Mucosa of stomach (tissue), 1 donor: Measurements from ENCODE around the gene EPHB6.

Experiments used
- H3K27me3 ChIP-seq: one replicate; pipeline ENCODE4 v1.7.0; 2013; ENCODE audit warnings: mild to moderate bottlenecking, low read length; ENCODE audit not compliant: control insufficient read depth, insufficient read depth
- H3K36me3 ChIP-seq: one replicate; pipeline ENCODE4 v1.7.0; 2013; ENCODE audit warnings: low read length; ENCODE audit not compliant: control insufficient read depth, insufficient read depth
- H3K4me1 ChIP-seq: one replicate; pipeline ENCODE4 v1.7.0; 2013; ENCODE audit warnings: mild to moderate bottlenecking, low read length; ENCODE audit not compliant: control insufficient read depth, insufficient read depth
- H3K4me3 ChIP-seq: one replicate; pipeline ENCODE4 v1.7.0; 2013; ENCODE audit warnings: low read length
- H3K9ac ChIP-seq: one replicate; pipeline ENCODE4 v1.7.0; 2013; ENCODE audit warnings: mild to moderate bottlenecking, low read length, moderate library complexity
- H3K9me3 ChIP-seq: one replicate; pipeline ENCODE4 v1.7.0; 2013; ENCODE audit warnings: mild to moderate bottlenecking, low read length, moderate library complexity; ENCODE audit not compliant: control insufficient read depth
- donor health status: Pancreatic carcinoma.

The EPHB6 gene

GRCh38 chr7:142813699-142814098 is 41.2 kb upstream of the EPHB6 start:
- Histone ChIP-seq H3K4me1 (peaks cover 11% of the 10 kb centered on the region), H3K36me3 (no peaks in the 10 kb centered on the region), H3K4me3 (no peak overlapping the region), H3K27me3 (peaks cover 22% of the 10 kb centered on the region), H3K9me3 (no peaks in the 10 kb centered on the region), H3K9ac (no peak overlapping the region)

GRCh38 chr7:142814451-142814850 is 40.4 kb upstream of the EPHB6 start:
- Histone ChIP-seq H3K36me3 (no peaks in the 10 kb centered on the region), H3K4me3 (no peak overlapping the region), H3K9me3 (no peaks in the 10 kb centered on the region), H3K4me1 (peaks cover 11% of the 10 kb centered on the region), H3K27me3 (peaks cover 16% of the 10 kb centered on the region), H3K9ac (no peak overlapping the region)

- Histone ChIP-seq H3K9ac (no peak overlapping the region), H3K9me3 (no peaks in the 10 kb centered on the region), H3K36me3 (no peaks in the 10 kb centered on the region), H3K27me3 (peaks cover 20% of the 10 kb centered on the region), H3K4me3 (no peak overlapping the region), H3K4me1 (peaks cover 11% of the 10 kb centered on the region)
Measured at GRCh38 chr7:142815134-142815533, 39.7 kb upstream of the EPHB6 start.

GRCh38 chr7:142817506-142817905 is 37.4 kb upstream of the EPHB6 start:
- peaks cover 20% of the 10 kb centered on the region for H3K27me3 ChIP-seq
- no peaks in the 10 kb centered on the region for H3K9me3 ChIP-seq
- no peaks in the 10 kb centered on the region for H3K36me3 ChIP-seq
- H3K4me1 ChIP-seq = peaks cover 11% of the 10 kb centered on the region
- no peak overlapping the region for H3K9ac ChIP-seq
- H3K4me3 ChIP-seq = no peak overlapping the region

GRCh38 chr7:142819530-142819929 is 35.3 kb upstream of the EPHB6 start:
- Histone ChIP-seq H3K4me1 (no peaks in the 10 kb centered on the region), H3K9me3 (no peaks in the 10 kb centered on the region), H3K4me3 (no peak overlapping the region), H3K9ac (no peak overlapping the region), H3K36me3 (no peaks in the 10 kb centered on the region), H3K27me3 (peaks cover 15% of the 10 kb centered on the region)

- H3K9me3 ChIP-seq = no peaks in the 10 kb centered on the region
- no peak overlapping the region for H3K9ac ChIP-seq
- peaks cover 5% of the 10 kb centered on the region for H3K27me3 ChIP-seq
- H3K4me3 ChIP-seq = no peak overlapping the region
- H3K36me3 ChIP-seq = no peaks in the 10 kb centered on the region
- H3K4me1 ChIP-seq = no peaks in the 10 kb centered on the region
Measured at GRCh38 chr7:142822714-142823113, 32.2 kb upstream of the EPHB6 start.

GRCh38 chr7:142827951-142828500 is 26.9 kb upstream of the EPHB6 start:
- H3K9ac ChIP-seq = no peak overlapping the region

GRCh38 chr7:142832417-142832816 is 22.5 kb upstream of the EPHB6 start:
- Histone ChIP-seq H3K9me3 (no peaks in the 10 kb centered on the region), H3K9ac (no peak overlapping the region), H3K27me3 (no peaks in the 10 kb centered on the region), H3K4me1 (peaks cover 10% of the 10 kb centered on the region), H3K36me3 (no peaks in the 10 kb centered on the region), H3K4me3 (no peak overlapping the region)

More at GRCh38 chr7:142827951-142828500, 26.9 kb upstream of the EPHB6 start:
- H3K4me1 ChIP-seq = peaks cover 9% of the 10 kb centered on the region
- no peaks in the 10 kb centered on the region for H3K9me3 ChIP-seq
- no peak overlapping the region for H3K4me3 ChIP-seq
- H3K27me3 ChIP-seq = no peaks in the 10 kb centered on the region
- H3K36me3 ChIP-seq = no peaks in the 10 kb centered on the region

GRCh38 chr7:142833174-142834048 is 21.5 kb upstream of the EPHB6 start:
- H3K9me3 ChIP-seq = no peaks in the 10 kb centered on the region
- H3K36me3 ChIP-seq = no peaks in the 10 kb centered on the region
- H3K4me1 ChIP-seq = peaks cover 10% of the 10 kb centered on the region
- H3K27me3 ChIP-seq = no peaks in the 10 kb centered on the region
- H3K9ac ChIP-seq = no peak overlapping the region
- no peak overlapping the region for H3K4me3 ChIP-seq

- H3K4me3 ChIP-seq = no peak overlapping the region
- no peaks in the 10 kb centered on the region for H3K9me3 ChIP-seq
- no peaks in the 10 kb centered on the region for H3K27me3 ChIP-seq
- H3K36me3 ChIP-seq = no peaks in the 10 kb centered on the region
- no peak overlapping the region for H3K9ac ChIP-seq
- H3K4me1 ChIP-seq = peaks cover 10% of the 10 kb centered on the region
Measured at GRCh38 chr7:142835487-142835886, 19.4 kb upstream of the EPHB6 start.

GRCh38 chr7:142836426-142836825 is 18.4 kb upstream of the EPHB6 start:
- Histone ChIP-seq H3K4me1 (peaks cover 10% of the 10 kb centered on the region), H3K9ac (no peak overlapping the region), H3K36me3 (no peaks in the 10 kb centered on the region), H3K4me3 (no peak overlapping the region), H3K27me3 (no peaks in the 10 kb centered on the region), H3K9me3 (no peaks in the 10 kb centered on the region)

GRCh38 chr7:142838461-142839213 is 16.2 kb upstream of the EPHB6 start:
- H3K9ac ChIP-seq = no peak overlapping the region
- no peak overlapping the region for H3K4me3 ChIP-seq
- H3K27me3 ChIP-seq = no peaks in the 10 kb centered on the region
- H3K36me3 ChIP-seq = no peaks in the 10 kb centered on the region
- no peaks in the 10 kb centered on the region for H3K4me1 ChIP-seq
- no peaks in the 10 kb centered on the region for H3K9me3 ChIP-seq
